Measurements from ENCODE around the gene STK24. TPM values are rescaled to one million over a fixed set of nuclear protein-coding genes. Genes with fewer than 3 reads are reported as not detected.
"Not testable (repeated sequence)": the region's sequence is repeated elsewhere in the genome, so short reads cannot be mapped to it uniquely, and the experiment has no call there.

STK24 gene
- total RNA-seq, 1 donor from 2014 or later = 88.4 TPM

DNA sequence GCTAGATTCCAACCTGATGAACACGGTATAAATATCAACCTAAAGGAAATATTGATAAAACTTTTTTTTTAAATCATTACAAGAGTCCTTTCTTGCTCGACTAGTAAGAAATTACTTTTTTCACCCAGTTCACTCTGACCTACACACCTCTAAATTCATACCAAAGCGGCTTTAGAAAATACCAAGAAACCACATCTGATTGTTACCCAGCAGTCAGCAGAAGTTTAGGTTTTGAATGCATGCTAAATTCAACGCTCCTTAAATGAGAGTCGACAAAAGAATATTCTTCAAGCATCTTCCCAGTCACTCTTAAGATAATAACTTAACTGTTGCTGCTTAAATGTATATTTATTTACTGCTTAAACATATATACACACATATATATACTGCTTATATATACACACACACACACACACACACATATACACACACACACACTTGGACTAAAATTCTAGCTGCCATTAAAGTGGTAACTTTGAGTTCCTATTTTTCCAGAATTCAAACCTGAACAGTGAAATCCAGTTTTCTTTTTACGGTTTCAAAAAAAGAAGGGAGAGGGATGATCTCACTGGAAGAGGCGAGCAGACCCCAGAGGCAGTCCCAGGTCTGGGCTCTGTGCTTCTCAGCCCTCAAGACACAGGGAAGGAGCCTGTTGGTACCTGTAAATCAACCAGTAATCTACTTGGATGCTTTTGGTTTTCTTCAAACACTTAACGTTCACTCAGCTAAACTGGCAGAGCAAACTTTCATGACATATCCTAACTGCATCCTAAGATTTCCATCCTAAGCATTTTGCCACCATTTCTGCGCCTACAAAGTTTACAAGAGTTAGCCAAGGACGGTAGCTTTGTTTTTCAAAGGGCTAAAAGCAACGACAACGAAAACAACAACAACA, 1.7 kb downstream of the STK24 start:
- no peaks in the 10 kb centered on the region for H3K9me3 Mint-ChIP-seq
- no peak for DNase-seq (ENCODE audit: low spot score in 2 of 2, unreplicated experiment in 2 of 2)
- TF ChIP-seq CTCF (IDR thresholded peaks at IDR 0.05; ENCODE audit: unreplicated experiment) = no peak
- peak overlapping the region; percentile 82 for H3K4me3 Mint-ChIP-seq
- no peaks in the 10 kb centered on the region for H3K27me3 Mint-ChIP-seq (ENCODE audit: low read depth)
- no peaks in the 10 kb centered on the region for H3K36me3 Mint-ChIP-seq
- H3K27ac Mint-ChIP-seq = peak overlapping the region; percentile 95
- peaks cover 71% of the 10 kb centered on the region for H3K4me1 Mint-ChIP-seq

GRCh38 chr13:98571955-98572662, 4.8 kb downstream of the STK24 start:
- DNase-seq (ENCODE audit: low spot score in 2 of 2, unreplicated experiment in 2 of 2) = no peak
- Mint-ChIP-seq H3K4me3 (no peak overlapping the region), H3K4me1 (peaks cover 56% of the 10 kb centered on the region), H3K36me3 (peaks cover 17% of the 10 kb centered on the region), H3K27ac (peak overlapping the region; percentile 69), H3K9me3 (peaks cover 9% of the 10 kb centered on the region), H3K27me3 (ENCODE audit: low read depth) (no peaks in the 10 kb centered on the region)
- no peak for TF ChIP-seq CTCF (IDR thresholded peaks at IDR 0.05; ENCODE audit: unreplicated experiment)

DNA sequence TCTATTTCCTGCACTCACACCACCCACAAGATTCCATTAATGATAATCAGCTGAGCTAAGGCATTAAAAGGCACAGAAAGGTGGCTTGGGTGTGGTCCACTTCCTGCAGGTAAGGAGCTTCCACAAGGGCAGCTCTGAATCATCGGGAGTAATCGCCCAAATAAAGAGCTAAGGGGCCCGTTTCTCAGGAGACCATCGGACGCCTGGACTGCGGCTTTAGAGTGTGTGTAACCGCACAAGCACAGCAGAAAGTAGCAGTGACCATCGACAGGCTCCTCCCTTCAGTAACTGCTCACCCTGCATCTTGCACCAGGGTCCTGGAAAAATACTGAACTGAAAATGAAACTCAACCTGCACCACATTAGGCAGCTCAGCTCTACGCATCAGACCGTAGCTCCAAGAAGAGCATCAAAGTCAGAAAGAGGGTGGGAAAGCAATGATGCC, 6.0 kb downstream of the STK24 start:
- no peak overlapping the region for H3K4me3 Mint-ChIP-seq
- H3K27me3 Mint-ChIP-seq (ENCODE audit: low read depth) = no peaks in the 10 kb centered on the region
- H3K4me1 Mint-ChIP-seq = peaks cover 68% of the 10 kb centered on the region
- H3K9me3 Mint-ChIP-seq = peaks cover 9% of the 10 kb centered on the region
- DNase-seq (ENCODE audit: low spot score in 2 of 2, unreplicated experiment in 2 of 2) = no peak
- H3K27ac Mint-ChIP-seq = peak overlapping the region; percentile 57
- H3K36me3 Mint-ChIP-seq = peaks cover 18% of the 10 kb centered on the region
- TF ChIP-seq CTCF (IDR thresholded peaks at IDR 0.05; ENCODE audit: unreplicated experiment) = no peak

- H3K4me1 Mint-ChIP-seq = peaks cover 63% of the 10 kb centered on the region
- not testable (repeated sequence) for H3K9me3 Mint-ChIP-seq; DNase-seq (ENCODE audit: low spot score in 2 of 2, unreplicated experiment in 2 of 2); H3K4me3 Mint-ChIP-seq; H3K27me3 Mint-ChIP-seq (ENCODE audit: low read depth)
- H3K36me3 Mint-ChIP-seq = peaks cover 18% of the 10 kb centered on the region
- peak overlapping the region; percentile 34 for H3K27ac Mint-ChIP-seq
Observed at GRCh38 chr13:98569494-98570367, 7.2 kb downstream of the STK24 start.

- DNase-seq (ENCODE audit: low spot score in 2 of 2, unreplicated experiment in 2 of 2) = no peak
- Mint-ChIP-seq H3K4me3 (no peak overlapping the region), H3K4me1 (peaks cover 60% of the 10 kb centered on the region), H3K27me3 (ENCODE audit: low read depth) (no peaks in the 10 kb centered on the region), H3K9me3 (peaks cover 9% of the 10 kb centered on the region), H3K36me3 (peaks cover 18% of the 10 kb centered on the region), H3K27ac (no peak overlapping the region)
- TF ChIP-seq CTCF (IDR thresholded peaks at IDR 0.05; ENCODE audit: unreplicated experiment) = no peak
Observed at GRCh38 chr13:98568918-98569317, 8.0 kb downstream of the STK24 start.

Data from mesothelial cell of epicardium (in vitro differentiated cells).